ENCODE data around the gene CADM4. TPM values are rescaled to one million over a fixed set of nuclear protein-coding genes. Genes with fewer than 3 reads are reported as not detected.
A peak's percentile ranks its signal among the peaks of the same experiment; 100 is the strongest.

CADM4 gene
- total and polyA plus RNA-seq, 9 of the 15 experiments (the other 6 are each of a cell fraction or from before 2014, with no cell fraction given) = 0.03 to 4.6 (median 1.3) TPM

- TF ChIP-seq BCOR (IDR thresholded peaks at IDR 0.05) = peak; percentile 88
- no peak for TF ChIP-seq CUX1 (CRISPR knock-in tag; IDR thresholded peaks at IDR 0.05)
- no peak for TF ChIP-seq U2AF1 (optimal IDR thresholded peaks at IDR 0.05; ENCODE audit: low read depth, low read length)
- no peak for TF ChIP-seq CBFA2T3 (IDR thresholded peaks at IDR 0.05)
- TF ChIP-seq FOXA3 (CRISPR knock-in tag; conservative IDR thresholded peaks at IDR 0.05 in 1 of 2, IDR thresholded peaks at IDR 0.05 in 1 of 2) = no peak
- TF ChIP-seq, protein P1, sequence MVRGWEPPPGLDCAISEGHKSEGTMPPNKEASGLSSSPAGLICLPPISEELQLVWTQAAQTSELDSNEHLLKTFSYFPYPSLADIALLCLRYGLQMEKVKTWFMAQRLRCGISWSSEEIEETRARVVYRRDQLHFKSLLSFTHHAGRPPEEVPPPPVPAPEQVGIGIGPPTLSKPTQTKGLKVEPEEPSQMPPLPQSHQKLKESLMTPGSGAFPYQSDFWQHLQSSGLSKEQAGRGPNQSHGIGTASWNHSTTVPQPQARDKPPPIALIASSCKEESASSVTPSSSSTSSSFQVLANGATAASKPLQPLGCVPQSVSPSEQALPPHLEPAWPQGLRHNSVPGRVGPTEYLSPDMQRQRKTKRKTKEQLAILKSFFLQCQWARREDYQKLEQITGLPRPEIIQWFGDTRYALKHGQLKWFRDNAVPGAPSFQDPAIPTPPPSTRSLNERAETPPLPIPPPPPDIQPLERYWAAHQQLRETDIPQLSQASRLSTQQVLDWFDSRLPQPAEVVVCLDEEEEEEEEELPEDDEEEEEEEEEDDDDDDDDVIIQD (CRISPR knock-in tag; IDR thresholded peaks at IDR 0.05) = no peak
- TF ChIP-seq, protein P2, sequence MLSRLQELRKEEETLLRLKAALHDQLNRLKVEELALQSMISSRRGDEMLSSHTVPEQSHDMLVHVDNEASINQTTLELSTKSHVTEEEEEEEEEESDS (CRISPR knock-in tag; IDR thresholded peaks at IDR 0.05) = no peak
- TF ChIP-seq HDAC2 (IDR thresholded peaks at IDR 0.05) = peak; percentile 26; the same call in 1 of the 2 replicates
- TF ChIP-seq HNRNPH1 (optimal IDR thresholded peaks at IDR 0.05; ENCODE audit: low read depth, low read length) = no peak
- no peak for TF ChIP-seq CREBBP (IDR thresholded peaks at IDR 0.05; ENCODE audit: low read depth, low read length)
- TF ChIP-seq CREB3L1 (IDR thresholded peaks at IDR 0.05; ENCODE audit: borderline replicate concordance, low read depth) = no peak
- peak; percentile 57 to 68 for TF ChIP-seq KDM1A (IDR thresholded peaks at IDR 0.05)
- no peak for TF ChIP-seq SREBF2 (CRISPR knock-in tag; IDR thresholded peaks at IDR 0.05)
- no peak for TF ChIP-seq EZH2 (IDR thresholded peaks at IDR 0.05; ENCODE audit: borderline replicate concordance, low read depth, low read length)
- TF ChIP-seq, protein P3, sequence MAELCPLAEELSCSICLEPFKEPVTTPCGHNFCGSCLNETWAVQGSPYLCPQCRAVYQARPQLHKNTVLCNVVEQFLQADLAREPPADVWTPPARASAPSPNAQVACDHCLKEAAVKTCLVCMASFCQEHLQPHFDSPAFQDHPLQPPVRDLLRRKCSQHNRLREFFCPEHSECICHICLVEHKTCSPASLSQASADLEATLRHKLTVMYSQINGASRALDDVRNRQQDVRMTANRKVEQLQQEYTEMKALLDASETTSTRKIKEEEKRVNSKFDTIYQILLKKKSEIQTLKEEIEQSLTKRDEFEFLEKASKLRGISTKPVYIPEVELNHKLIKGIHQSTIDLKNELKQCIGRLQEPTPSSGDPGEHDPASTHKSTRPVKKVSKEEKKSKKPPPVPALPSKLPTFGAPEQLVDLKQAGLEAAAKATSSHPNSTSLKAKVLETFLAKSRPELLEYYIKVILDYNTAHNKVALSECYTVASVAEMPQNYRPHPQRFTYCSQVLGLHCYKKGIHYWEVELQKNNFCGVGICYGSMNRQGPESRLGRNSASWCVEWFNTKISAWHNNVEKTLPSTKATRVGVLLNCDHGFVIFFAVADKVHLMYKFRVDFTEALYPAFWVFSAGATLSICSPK (IDR thresholded peaks at IDR 0.05; ENCODE audit: borderline replicate concordance) = no peak
- no peak for TF ChIP-seq CTBP1 (IDR thresholded peaks at IDR 0.05; ENCODE audit: borderline replicate concordance)
- TF ChIP-seq MCM3 (IDR thresholded peaks at IDR 0.05) = no peak
- peak; percentile 82 for TF ChIP-seq ADNP (tag; IDR thresholded peaks at IDR 0.05)
- TF ChIP-seq RBM25 (IDR thresholded peaks at IDR 0.05; ENCODE audit: low read depth, low read length, severe bottlenecking) = peak; percentile 95
- TF ChIP-seq RCOR1 (IDR thresholded peaks at IDR 0.05; ENCODE audit: borderline replicate concordance in 1 of 2, low read depth in 2 of 2, low read length in 2 of 2) = peak; percentile 36 to 54; a peak in 2 of 4 replicates
Measured at GRCh38 chr19:43582495-43582894, 57.2 kb downstream of the CADM4 start (continued).
